Sigmoid colon (tissue), 7 donors: ENCODE measurements around the gene HIVEP1. TPM values are rescaled to one million over a fixed set of nuclear protein-coding genes. Genes with fewer than 3 reads are reported as not detected.
"Not testable (repeated sequence)": the region's sequence is repeated elsewhere in the genome, so short reads cannot be mapped to it uniquely, and the experiment has no call there.

Experiments
- DNase-seq: peaks from one replicate; pipeline ENCODE4 v3.0.0-alpha.2; 2019
- H3K27ac ChIP-seq, 4 donors: fragments of 200-600 bp; sonication (generic); one replicate each; pipeline ENCODE4 v1.5.1; 2016 to 2019; ENCODE audit warnings: mild to moderate bottlenecking in 1 of 4
- H3K27me3 ChIP-seq, 3 donors: fragments of 200-600 bp; sonication (generic); one replicate each; pipeline ENCODE4 v1.5.1; 2019; ENCODE audit warnings: mild to moderate bottlenecking in 1 of 3
- H3K36me3 ChIP-seq, 4 donors: fragments of 200-600 bp; sonication (generic); one replicate each; pipeline ENCODE4 v1.5.1; 2016 to 2019
- H3K4me1 ChIP-seq, 4 donors: fragments of 200-600 bp; sonication (generic); one replicate each; pipeline ENCODE4 v1.5.1; 2017 to 2019
- H3K4me3 ChIP-seq, 4 donors: fragments of 200-600 bp; sonication (generic); one replicate each; pipeline ENCODE4 v1.5.1; 2017 to 2019; ENCODE audit warnings: mild to moderate bottlenecking in 2 of 4, moderate library complexity in 1 of 4
- H3K9me3 ChIP-seq, 4 donors: fragments of 200-600 bp in 3 of 4; sonication (generic) in 3 of 4; one replicate each; pipeline versions ENCODE4 v1.5.1 to v1.6.1; 2013 to 2019
- EP300 ChIP-seq, 4 donors: sonication (generic); formaldehyde crosslinking; IDR thresholded peaks; one replicate each; pipeline ENCODE4 v1.6.1; 2017; ENCODE audit warnings: antibody characterized with exemption in 4 of 4
- POLR2A ChIP-seq, 2 donors: fragments of 450-650 bp; IDR thresholded peaks; one replicate each; pipeline ENCODE4 v1.6.1; 2016; ENCODE audit warnings: antibody characterized with exemption in 2 of 2, mild to moderate bottlenecking in 2 of 2, moderate library complexity in 2 of 2
- POLR2AphosphoS5 ChIP-seq, 4 donors: sonication (generic); formaldehyde crosslinking; IDR thresholded peaks; one replicate each; pipeline ENCODE4 v1.6.1; 2017; ENCODE audit warnings: antibody characterized with exemption in 4 of 4
- WGBS, 2 donors: extraction: QIAGEN DNeasy Blood & Tissue Kit; methylation state at CpG; one replicate each; pipeline ENCODE4 v1.1.7; 2013; 5-methylcytosine and 5-hydroxymethylcytosine counted together
- intact Hi-C: fragments of 100-400 bp; cut with DNase I; formaldehyde crosslinking; loops from one replicate; pipeline ENCODE4 v1.15.1; 2023
- polyA plus RNA-seq, 3 donors: library from polyadenylated mRNA; stranded (reverse); fragments of 200-250 nt; gene quantifications; one replicate each; pipeline ENCODE4 v1.2.3, GENCODE V29; 2013
- total RNA-seq, 4 donors: library from RNA; depleted of rRNA; stranded (reverse); fragments of >200 nt; gene quantifications; one replicate each; pipeline ENCODE4 v1.1.0, GENCODE V29; 2016
- TF ChIP-seq, protein P1 (sequence below), 4 experiments: fragments of 450-650 bp in 3 of 4; fragments of 200-600 bp in 1 of 4; IDR thresholded peaks; one replicate each; pipeline ENCODE4 v1.5.1; 2016 to 2019; ENCODE audit warnings: antibody characterized with exemption in 4 of 4, mild to moderate bottlenecking in 3 of 4, moderate library complexity in 2 of 4
- donor health status: healthy with polysubstance abuse.
- donor health status: Bipolar disorder and iron deficiency.
- donor health status: healthy.

Gene HIVEP1
- total and polyA plus RNA-seq, 7 donors = 4.6 to 28.5 (median 13.2) TPM

DNA sequence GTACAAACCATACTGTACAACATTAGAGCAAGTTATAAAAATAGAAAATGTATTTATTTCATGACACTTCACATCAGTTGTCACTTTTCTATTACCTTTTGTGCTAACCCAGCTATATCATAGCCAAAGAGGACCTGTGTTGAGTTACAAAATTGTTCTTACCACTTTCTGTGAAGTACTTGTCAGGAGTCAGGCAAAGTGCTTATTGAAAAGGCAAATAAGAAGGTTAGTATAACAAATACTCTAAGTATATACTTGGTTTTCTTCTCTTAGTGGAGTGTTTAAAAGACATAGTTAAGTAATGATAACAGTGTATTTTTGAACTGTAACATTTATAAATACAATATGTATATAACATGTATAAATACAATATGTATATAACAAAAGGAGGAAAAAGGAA is 88.9 kb downstream of the HIVEP1 start:
- no peak for DNase-seq
- intact Hi-C loops = no loop called here

DNA sequence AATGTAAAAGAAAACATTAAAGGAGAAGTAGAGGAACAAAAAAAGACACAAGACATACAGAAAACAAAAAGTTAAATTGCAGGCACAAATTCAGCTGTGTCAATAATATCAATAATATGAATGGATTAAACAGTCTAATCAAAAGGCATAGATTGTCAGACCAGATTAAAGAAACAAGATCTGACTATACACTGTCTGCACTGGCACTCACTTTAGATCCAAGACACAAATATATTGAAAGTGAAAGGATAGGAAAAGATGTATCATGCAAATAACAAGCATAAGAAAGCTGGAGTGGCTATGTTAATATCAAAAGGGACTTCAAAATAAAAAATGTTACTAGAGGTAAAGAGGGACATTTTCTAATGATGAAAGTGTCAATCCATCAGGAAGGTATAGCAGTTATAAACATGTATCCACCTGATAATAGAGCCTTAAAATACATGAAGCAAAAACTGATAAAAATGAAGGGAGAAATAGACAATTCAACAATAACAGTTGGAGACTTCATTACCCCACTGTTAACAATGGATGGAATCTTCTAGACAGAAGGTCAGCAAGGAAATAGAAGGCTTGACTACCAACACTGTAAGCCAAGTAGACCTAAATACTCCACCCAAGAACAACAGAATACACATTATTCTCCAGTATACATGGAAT is 89.7 kb downstream of the HIVEP1 start:
- TF ChIP-seq, protein P1, sequence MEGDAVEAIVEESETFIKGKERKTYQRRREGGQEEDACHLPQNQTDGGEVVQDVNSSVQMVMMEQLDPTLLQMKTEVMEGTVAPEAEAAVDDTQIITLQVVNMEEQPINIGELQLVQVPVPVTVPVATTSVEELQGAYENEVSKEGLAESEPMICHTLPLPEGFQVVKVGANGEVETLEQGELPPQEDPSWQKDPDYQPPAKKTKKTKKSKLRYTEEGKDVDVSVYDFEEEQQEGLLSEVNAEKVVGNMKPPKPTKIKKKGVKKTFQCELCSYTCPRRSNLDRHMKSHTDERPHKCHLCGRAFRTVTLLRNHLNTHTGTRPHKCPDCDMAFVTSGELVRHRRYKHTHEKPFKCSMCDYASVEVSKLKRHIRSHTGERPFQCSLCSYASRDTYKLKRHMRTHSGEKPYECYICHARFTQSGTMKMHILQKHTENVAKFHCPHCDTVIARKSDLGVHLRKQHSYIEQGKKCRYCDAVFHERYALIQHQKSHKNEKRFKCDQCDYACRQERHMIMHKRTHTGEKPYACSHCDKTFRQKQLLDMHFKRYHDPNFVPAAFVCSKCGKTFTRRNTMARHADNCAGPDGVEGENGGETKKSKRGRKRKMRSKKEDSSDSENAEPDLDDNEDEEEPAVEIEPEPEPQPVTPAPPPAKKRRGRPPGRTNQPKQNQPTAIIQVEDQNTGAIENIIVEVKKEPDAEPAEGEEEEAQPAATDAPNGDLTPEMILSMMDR (IDR thresholded peaks at IDR 0.05) = no peak
- TF ChIP-seq POLR2A (IDR thresholded peaks at IDR 0.05) (no peak), EP300 (IDR thresholded peaks at IDR 0.05) (no peak), POLR2AphosphoS5 (IDR thresholded peaks at IDR 0.05) (no peak)
- Histone ChIP-seq H3K4me3 (no peak overlapping the region), H3K9me3 (no peaks in the 10 kb centered on the region), H3K36me3 (no peaks in the 10 kb centered on the region), H3K27ac (no peak overlapping the region), H3K4me1 (peaks cover 0 to 4% (median 0%) of the 10 kb centered on the region in 4 donors), H3K27me3 (no peaks in the 10 kb centered on the region)
- intact Hi-C loops = no loop called here
- no peak for DNase-seq

More for the DNA sequence above, 88.9 kb downstream of the HIVEP1 start:
- TF ChIP-seq POLR2AphosphoS5 (IDR thresholded peaks at IDR 0.05) (no peak), POLR2A (IDR thresholded peaks at IDR 0.05) (no peak), EP300 (IDR thresholded peaks at IDR 0.05) (no peak)
- TF ChIP-seq, protein P1 (IDR thresholded peaks at IDR 0.05) = no peak
- Histone ChIP-seq H3K4me3 (no peak overlapping the region), H3K27me3 (no peaks in the 10 kb centered on the region), H3K36me3 (no peaks in the 10 kb centered on the region), H3K27ac (no peak overlapping the region), H3K9me3 (no peaks in the 10 kb centered on the region), H3K4me1 (peaks cover 0 to 4% (median 0%) of the 10 kb centered on the region in 4 donors)

DNA sequence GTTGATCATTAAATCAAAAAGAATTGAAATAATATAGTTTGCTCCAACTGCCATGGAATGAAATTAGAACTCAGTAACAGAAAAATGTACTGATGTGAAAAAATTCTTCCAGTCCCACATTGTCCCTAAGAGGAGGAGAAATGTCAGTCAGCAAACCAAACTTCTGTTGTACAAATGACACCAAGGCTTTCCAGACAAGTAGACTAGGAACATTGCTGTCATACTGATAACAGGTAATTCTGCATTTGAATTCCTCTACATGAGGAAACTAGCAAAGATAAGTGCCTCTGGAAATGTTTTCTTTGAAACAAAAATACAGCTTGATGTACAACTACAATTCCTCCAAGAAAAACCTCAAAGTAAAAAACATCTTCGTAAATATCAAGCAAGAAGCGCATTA is 90.2 kb downstream of the HIVEP1 start:
- H3K27me3 ChIP-seq = no peaks in the 10 kb centered on the region
- no peak for DNase-seq
- no peaks in the 10 kb centered on the region for H3K9me3 ChIP-seq
- 91 to 97% methylated on average over 2 of the region's 2 CpGs for WGBS, 2 donors
- no peaks in the 10 kb centered on the region for H3K36me3 ChIP-seq
- H3K27ac ChIP-seq = no peak overlapping the region
- TF ChIP-seq, protein P1 (IDR thresholded peaks at IDR 0.05) = no peak
- TF ChIP-seq POLR2A (IDR thresholded peaks at IDR 0.05) (no peak), EP300 (IDR thresholded peaks at IDR 0.05) (no peak), POLR2AphosphoS5 (IDR thresholded peaks at IDR 0.05) (no peak)
- H3K4me1 ChIP-seq = peaks cover 0 to 4% (median 0%) of the 10 kb centered on the region in 4 donors
- H3K4me3 ChIP-seq = no peak overlapping the region
- intact Hi-C loops = no loop called here

DNA sequence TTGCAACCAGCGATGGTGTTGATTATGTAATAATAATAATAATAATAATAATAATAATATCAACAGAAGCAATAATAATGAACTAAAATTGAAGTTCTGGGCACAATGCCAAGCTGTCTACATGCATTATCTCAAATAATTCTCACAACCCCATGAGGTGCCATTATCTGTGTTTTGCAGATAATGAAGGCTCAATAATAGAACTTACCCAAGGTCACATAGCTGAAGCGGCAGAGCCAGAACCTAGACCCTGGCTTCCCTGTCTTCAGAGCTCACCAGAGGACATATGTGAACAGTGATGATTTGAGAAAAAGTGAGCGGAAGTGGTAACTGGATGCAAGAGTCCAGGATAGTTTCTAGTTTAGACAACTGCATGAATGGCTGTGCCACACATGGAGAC is 91.0 kb downstream of the HIVEP1 start:
- no peak overlapping the region for H3K27ac ChIP-seq
- WGBS, 2 donors = 97 to 98% methylated on average over 3 of the region's 3 CpGs
- H3K9me3 ChIP-seq = no peaks in the 10 kb centered on the region
- intact Hi-C loops = no loop called here
- no peak for DNase-seq
- H3K27me3 ChIP-seq = no peaks in the 10 kb centered on the region
- peaks cover 0 to 4% (median 0%) of the 10 kb centered on the region in 4 donors for H3K4me1 ChIP-seq
- no peak overlapping the region for H3K4me3 ChIP-seq
- TF ChIP-seq EP300 (IDR thresholded peaks at IDR 0.05) (no peak), POLR2AphosphoS5 (IDR thresholded peaks at IDR 0.05) (no peak), POLR2A (IDR thresholded peaks at IDR 0.05) (no peak)
- TF ChIP-seq, protein P1 (IDR thresholded peaks at IDR 0.05) = no peak
- no peaks in the 10 kb centered on the region for H3K36me3 ChIP-seq

DNA sequence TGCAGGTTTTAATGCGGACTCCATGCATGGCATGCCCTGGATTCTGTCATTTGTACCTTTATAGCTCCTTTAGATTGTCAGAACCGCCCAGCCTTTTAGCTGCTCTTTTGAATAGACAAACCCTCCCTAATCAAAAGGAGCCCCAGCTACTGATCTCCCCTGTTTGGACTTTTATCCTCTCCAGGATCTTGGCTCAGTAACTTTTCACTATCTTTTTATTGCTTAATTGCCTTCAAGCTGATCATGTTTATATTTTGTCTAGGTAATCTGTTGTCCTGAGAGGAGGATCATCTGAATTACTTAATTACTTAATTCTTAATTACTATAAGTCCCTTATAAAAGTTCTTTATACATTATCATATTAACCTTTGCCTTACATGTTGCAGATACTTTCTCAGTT is 93.2 kb downstream of the HIVEP1 start:
- 41 to 86% methylated on average over 2 of the region's 2 CpGs for WGBS, 2 donors
- intact Hi-C loops = no loop called here
- Histone ChIP-seq H3K4me3 (no peak overlapping the region), H3K27me3 (no peaks in the 10 kb centered on the region), H3K36me3 (peaks cover 0 to 11% (median 0%) of the 10 kb centered on the region in 4 donors), H3K27ac (no peak overlapping the region), H3K9me3 (no peaks in the 10 kb centered on the region), H3K4me1 (peaks cover 0 to 4% (median 0%) of the 10 kb centered on the region in 4 donors)
- no peak for DNase-seq
- TF ChIP-seq, protein P1 (IDR thresholded peaks at IDR 0.05) = no peak
- TF ChIP-seq EP300 (IDR thresholded peaks at IDR 0.05) = no peak
- no peak for TF ChIP-seq POLR2AphosphoS5 (IDR thresholded peaks at IDR 0.05)
- no peak for TF ChIP-seq POLR2A (IDR thresholded peaks at IDR 0.05)

DNA sequence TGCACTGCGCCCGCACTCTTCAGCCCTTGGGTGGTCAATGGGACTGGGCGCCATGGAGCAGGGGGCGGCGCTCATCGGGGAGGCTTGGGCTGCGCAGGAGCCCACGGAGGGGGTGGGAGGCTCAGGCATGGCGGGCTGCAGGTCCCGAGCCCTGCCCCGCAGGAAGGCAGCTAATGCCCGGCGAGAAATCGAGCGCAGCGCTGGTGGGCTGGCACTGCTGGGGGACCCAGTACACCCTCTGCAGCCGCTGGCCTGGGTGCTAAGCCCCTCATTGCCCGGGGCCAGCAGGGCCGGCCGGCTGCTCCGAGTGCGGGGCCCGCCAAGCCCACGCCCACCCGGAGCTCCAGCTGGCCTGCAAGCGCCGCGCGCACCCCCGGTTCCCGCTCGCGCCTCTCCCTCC is 96.3 kb downstream of the HIVEP1 start:
- H3K9me3 ChIP-seq, intact Hi-C loops, DNase-seq, H3K27ac ChIP-seq, H3K4me1 ChIP-seq, H3K27me3 ChIP-seq, H3K4me3 ChIP-seq: not testable (repeated sequence)
- H3K36me3 ChIP-seq = peaks cover 0 to 17% (median 0%) of the 10 kb centered on the region in 4 donors
- WGBS, 2 donors = 95% methylated on average over 33 of the region's 33 CpGs
